K562 (cell line): Measurements from ENCODE around the gene C1QTNF6.

Experiments used
- ARID3A ChIP-seq: IDR thresholded peaks from 2 replicates; pipeline ENCODE4 v1.6.1; 2012; ENCODE audit warnings: low read depth, low read length, improper control_type of control experiment, borderline replicate concordance
- ATF1 ChIP-seq, 2 experiments: fragments of 450-650 bp in 1 of 2; IDR thresholded peaks; 2 replicates each; pipeline ENCODE4 v1.6.1; 2016; ENCODE audit warnings: missing compliant biosample characterization in 1 of 2, missing genetic modification characterization in 1 of 2
- ATF6 ChIP-seq: sonication (generic); formaldehyde crosslinking; IDR thresholded peaks from 2 replicates; pipeline ENCODE4 v1.4.0; 2020; ENCODE audit warnings: mild to moderate bottlenecking, missing genetic modification reagents
- BRCA1 ChIP-seq, 2 experiments: fragments of 450-650 bp in 1 of 2; sonication (generic) in 1 of 2; formaldehyde crosslinking in 1 of 2; IDR thresholded peaks; 2 replicates each; pipeline versions ENCODE4 v1.5.0 to v1.6.1; 2017 to 2020; ENCODE audit warnings: mild to moderate bottlenecking in 1 of 2, missing genetic modification reagents in 1 of 2
- KDM1A ChIP-seq, 2 experiments: fragments of 450-650 bp; IDR thresholded peaks; 2 replicates each; pipeline ENCODE4 v1.6.1; 2016; ENCODE audit warnings: mild to moderate bottlenecking in 2 of 2
- MNT ChIP-seq, 2 experiments: fragments of 450-650 bp; conservative IDR thresholded peaks; 2 replicates each; pipeline ENCODE4 v1.6.1; 2017; ENCODE audit warnings: mild to moderate bottlenecking in 2 of 2, moderate library complexity in 2 of 2
- PHF8 ChIP-seq: fragments of 200-600 bp; sonication (generic); IDR thresholded peaks from 2 replicates; pipeline ENCODE4 v1.6.1; 2012; ENCODE audit warnings: mixed run types, mild to moderate bottlenecking, inconsistent platforms, low read length, moderate library complexity, borderline replicate concordance
- POLR2A ChIP-seq: fragments of 450-650 bp; conservative IDR thresholded peaks from 2 replicates; pipeline ENCODE4 v1.6.1; 2016
- SPI1 ChIP-seq: IDR thresholded peaks from 2 replicates; pipeline ENCODE4 v1.6.1; 2011; ENCODE audit warnings: low read depth, low read length, control low read depth, borderline replicate concordance
- ZNF830 ChIP-seq: fragments of 250-450 bp; sonication (Bioruptor Pico); IDR thresholded peaks from 2 replicates; pipeline ENCODE4 v1.5.0; 2021; ENCODE audit warnings: mild to moderate bottlenecking
- TF ChIP-seq, protein P1 (sequence below), 3 experiments: IDR thresholded peaks in 2 of 3; conservative IDR thresholded peaks in 1 of 3; 2 replicates each; pipeline ENCODE4 v1.5.1; 2011 to 2012; ENCODE audit warnings: low read length in 3 of 3, mild to moderate bottlenecking in 3 of 3, control low read depth in 2 of 3, improper control_type of control experiment in 1 of 3, inconsistent platforms in 1 of 3, low read depth in 1 of 3, mixed read lengths in 1 of 3, moderate library complexity in 1 of 3; ENCODE audit not compliant: insufficient read depth in 2 of 3

GRCh38 chr22:37162221-37163095 lies 25.6 kb downstream of the C1QTNF6 start:
- TF ChIP-seq ATF6 (CRISPR knock-in tag), result no peak
- TF ChIP-seq ARID3A, result no peak
- TF ChIP-seq, protein P1, sequence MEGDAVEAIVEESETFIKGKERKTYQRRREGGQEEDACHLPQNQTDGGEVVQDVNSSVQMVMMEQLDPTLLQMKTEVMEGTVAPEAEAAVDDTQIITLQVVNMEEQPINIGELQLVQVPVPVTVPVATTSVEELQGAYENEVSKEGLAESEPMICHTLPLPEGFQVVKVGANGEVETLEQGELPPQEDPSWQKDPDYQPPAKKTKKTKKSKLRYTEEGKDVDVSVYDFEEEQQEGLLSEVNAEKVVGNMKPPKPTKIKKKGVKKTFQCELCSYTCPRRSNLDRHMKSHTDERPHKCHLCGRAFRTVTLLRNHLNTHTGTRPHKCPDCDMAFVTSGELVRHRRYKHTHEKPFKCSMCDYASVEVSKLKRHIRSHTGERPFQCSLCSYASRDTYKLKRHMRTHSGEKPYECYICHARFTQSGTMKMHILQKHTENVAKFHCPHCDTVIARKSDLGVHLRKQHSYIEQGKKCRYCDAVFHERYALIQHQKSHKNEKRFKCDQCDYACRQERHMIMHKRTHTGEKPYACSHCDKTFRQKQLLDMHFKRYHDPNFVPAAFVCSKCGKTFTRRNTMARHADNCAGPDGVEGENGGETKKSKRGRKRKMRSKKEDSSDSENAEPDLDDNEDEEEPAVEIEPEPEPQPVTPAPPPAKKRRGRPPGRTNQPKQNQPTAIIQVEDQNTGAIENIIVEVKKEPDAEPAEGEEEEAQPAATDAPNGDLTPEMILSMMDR (IDR thresholded peaks at IDR 0.05 in 2 of 3, conservative IDR thresholded peaks at IDR 0.05 in 1 of 3; ENCODE audit: insufficient read depth in 2 of 3, low read depth in 1 of 3, low read length in 3 of 3), result no peak
- TF ChIP-seq ZNF830 (CRISPR knock-in tag), result no peak
- no peak for TF ChIP-seq POLR2A
- TF ChIP-seq KDM1A (IDR thresholded peaks at IDR 0.05), result no peak
- no peak for TF ChIP-seq MNT (conservative IDR thresholded peaks at IDR 0.05)
- TF ChIP-seq SPI1, result no peak
- no peak for TF ChIP-seq ATF1 (CRISPR knock-in tag; IDR thresholded peaks at IDR 0.05)
- no peak for TF ChIP-seq ATF1 (tag; IDR thresholded peaks at IDR 0.05)
- no peak for TF ChIP-seq PHF8
- TF ChIP-seq BRCA1 (IDR thresholded peaks at IDR 0.05), result no peak
- no peak for TF ChIP-seq BRCA1 (CRISPR knock-in tag; IDR thresholded peaks at IDR 0.05)
